ENCODE measurements around the gene GPN1.

Gene GPN1

DNA sequence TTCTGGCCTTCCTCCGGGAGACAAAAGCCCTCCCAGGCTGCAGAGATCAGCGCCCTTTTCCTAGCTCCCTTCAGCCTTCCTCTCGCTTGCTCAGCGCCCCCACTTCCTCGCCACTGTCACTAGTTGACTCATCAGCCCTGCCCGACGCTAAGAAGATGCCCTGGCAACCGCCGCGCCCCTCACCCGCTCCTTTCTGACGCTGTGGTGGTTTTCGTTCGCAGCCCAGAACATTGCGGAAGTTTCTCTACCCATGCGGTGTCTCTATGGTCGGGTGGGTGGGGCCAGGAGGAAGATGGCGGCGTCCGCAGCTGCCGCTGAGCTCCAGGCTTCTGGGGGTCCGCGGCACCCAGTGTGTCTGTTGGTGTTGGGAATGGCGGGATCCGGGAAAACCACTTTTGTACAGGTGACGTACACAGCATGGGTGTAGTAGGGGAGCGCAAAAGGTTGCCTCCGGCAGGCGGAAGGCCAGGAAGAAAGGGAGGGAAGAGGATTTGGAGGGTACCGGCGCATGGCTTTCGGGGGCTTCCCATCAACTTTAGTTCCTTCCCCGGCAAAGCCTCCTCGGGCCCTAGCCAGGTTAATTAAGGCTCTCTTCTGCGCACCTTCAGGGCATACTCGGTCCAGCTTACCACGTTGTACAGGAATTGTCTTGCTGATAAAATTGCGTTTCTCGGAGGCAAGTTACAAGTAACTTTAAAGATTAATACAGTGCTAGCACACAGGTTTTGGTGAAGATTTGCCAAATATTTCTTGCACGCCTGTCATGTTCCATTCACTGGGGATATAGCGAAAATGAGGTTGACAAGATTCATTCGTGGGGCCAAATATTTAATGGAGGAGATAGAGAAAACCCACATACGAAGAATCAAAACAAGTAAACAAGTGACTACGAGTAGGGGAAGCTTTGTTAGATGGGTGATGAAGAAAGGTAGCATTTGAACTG is at the start of gene GPN1, which contains the start of gene CCDC121:
Gene GPN1 (plus strand): TSS at position 284 of the 943 bp plus-strand sequence. CDS start 9 bp downstream, at position 293.
Gene CCDC121 (minus strand): TSS at position 246 of the 943 bp plus-strand sequence. CDS start 1,213 bp downstream, outside the sequence.
- peak within 1 kb of the TSS; percentile 91 for H3K4me3 ChIP-seq (ENCODE audit: low read depth, low read length)
- DNase-seq: peak; percentile 96
- TF ChIP-seq, protein P1, sequence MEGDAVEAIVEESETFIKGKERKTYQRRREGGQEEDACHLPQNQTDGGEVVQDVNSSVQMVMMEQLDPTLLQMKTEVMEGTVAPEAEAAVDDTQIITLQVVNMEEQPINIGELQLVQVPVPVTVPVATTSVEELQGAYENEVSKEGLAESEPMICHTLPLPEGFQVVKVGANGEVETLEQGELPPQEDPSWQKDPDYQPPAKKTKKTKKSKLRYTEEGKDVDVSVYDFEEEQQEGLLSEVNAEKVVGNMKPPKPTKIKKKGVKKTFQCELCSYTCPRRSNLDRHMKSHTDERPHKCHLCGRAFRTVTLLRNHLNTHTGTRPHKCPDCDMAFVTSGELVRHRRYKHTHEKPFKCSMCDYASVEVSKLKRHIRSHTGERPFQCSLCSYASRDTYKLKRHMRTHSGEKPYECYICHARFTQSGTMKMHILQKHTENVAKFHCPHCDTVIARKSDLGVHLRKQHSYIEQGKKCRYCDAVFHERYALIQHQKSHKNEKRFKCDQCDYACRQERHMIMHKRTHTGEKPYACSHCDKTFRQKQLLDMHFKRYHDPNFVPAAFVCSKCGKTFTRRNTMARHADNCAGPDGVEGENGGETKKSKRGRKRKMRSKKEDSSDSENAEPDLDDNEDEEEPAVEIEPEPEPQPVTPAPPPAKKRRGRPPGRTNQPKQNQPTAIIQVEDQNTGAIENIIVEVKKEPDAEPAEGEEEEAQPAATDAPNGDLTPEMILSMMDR (IDR thresholded peaks at IDR 0.05; ENCODE audit: low read depth, low read length, missing control alignments): no peak
- in situ Hi-C loops (cut with HindIII; ENCODE audit: low pct_ligation_motif_present, low sequenced_read_pairs): no loop called here
- peak within 1 kb of the TSS; percentile 96 for H3K27ac ChIP-seq
- H3K27me3 ChIP-seq (replicated peaks): no peaks in the 10 kb centered on the region
- peaks cover 18% of the 10 kb centered on the region for H3K36me3 ChIP-seq (replicated peaks)

DNA sequence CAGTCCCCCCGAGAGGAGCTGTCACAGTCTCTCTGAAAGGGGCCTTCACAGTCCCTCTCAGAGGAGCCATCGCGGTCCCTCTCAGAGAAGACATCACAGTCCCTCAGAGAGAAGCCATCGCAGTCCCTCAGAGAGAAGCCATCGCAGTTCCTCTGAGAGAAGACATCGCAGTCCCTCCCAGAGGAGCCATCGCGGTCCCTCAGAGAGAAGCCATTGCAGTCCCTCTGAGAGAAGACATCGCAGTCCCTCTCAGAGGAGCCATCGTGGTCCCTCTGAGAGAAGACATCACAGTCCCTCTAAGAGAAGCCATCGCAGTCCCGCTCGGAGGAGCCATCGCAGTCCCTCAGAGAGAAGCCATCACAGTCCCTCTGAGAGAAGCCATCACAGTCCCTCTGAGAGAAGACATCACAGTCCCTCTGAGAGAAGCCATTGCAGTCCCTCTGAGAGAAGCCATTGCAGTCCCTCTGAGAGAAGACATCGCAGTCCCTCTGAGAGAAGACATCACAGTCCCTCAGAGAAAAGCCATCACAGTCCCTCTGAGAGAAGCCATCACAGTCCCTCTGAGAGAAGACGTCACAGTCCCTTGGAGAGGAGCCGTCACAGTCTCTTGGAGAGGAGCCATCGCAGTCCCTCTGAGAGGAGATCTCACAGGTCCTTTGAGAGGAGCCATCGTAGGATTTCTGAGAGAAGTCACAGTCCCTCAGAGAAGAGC is 47.3 kb upstream of the GPN1 start:
- no peak overlapping the region for H3K27ac ChIP-seq
- TF ChIP-seq, protein P1 (IDR thresholded peaks at IDR 0.05; ENCODE audit: low read depth, low read length, missing control alignments): no peak
- H3K27me3 ChIP-seq (replicated peaks): no peaks in the 10 kb centered on the region
- in situ Hi-C loops (cut with HindIII; ENCODE audit: low pct_ligation_motif_present, low sequenced_read_pairs): no loop called here
- no peak overlapping the region for H3K4me3 ChIP-seq (ENCODE audit: low read depth, low read length)
- H3K36me3 ChIP-seq (replicated peaks): no peaks in the 10 kb centered on the region
- DNase-seq: no peak

DNA sequence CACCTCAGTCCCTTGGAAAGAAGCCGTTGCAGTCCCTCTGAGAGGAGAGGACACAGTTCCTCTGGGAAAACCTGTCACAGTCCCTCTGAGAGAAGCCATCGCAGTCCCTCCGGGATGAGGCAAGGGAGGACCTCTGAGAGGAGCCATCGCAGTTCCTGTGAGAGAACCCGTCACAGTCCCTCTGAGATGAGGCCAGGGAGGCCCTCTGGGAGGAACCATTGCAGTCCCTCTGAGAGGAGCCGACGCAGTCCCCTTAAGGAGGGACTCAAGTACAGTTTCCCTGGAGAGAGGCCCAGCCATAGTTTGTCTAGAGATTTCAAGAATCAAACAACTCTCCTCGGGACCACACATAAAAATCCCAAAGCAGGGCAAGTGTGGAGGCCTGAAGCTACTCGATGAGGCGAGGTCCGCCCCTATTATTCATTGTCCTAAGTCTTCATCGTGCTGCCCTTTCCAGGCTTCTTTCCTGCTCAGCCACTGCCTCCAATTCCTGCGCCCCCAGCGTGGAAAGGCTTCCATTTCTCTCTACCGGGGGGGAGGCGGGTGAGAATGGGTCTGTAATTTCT is 46.6 kb upstream of the GPN1 start:
- TF ChIP-seq, protein P1 (IDR thresholded peaks at IDR 0.05; ENCODE audit: low read depth, low read length, missing control alignments): no peak
- Histone ChIP-seq H3K27ac (no peak overlapping the region), H3K36me3 (replicated peaks) (no peaks in the 10 kb centered on the region), H3K27me3 (replicated peaks) (no peaks in the 10 kb centered on the region), H3K4me3 (ENCODE audit: low read depth, low read length) (peak overlapping the region; percentile 83)
- no peak for DNase-seq
- in situ Hi-C loops (cut with HindIII; ENCODE audit: low pct_ligation_motif_present, low sequenced_read_pairs): no loop called here

DNA sequence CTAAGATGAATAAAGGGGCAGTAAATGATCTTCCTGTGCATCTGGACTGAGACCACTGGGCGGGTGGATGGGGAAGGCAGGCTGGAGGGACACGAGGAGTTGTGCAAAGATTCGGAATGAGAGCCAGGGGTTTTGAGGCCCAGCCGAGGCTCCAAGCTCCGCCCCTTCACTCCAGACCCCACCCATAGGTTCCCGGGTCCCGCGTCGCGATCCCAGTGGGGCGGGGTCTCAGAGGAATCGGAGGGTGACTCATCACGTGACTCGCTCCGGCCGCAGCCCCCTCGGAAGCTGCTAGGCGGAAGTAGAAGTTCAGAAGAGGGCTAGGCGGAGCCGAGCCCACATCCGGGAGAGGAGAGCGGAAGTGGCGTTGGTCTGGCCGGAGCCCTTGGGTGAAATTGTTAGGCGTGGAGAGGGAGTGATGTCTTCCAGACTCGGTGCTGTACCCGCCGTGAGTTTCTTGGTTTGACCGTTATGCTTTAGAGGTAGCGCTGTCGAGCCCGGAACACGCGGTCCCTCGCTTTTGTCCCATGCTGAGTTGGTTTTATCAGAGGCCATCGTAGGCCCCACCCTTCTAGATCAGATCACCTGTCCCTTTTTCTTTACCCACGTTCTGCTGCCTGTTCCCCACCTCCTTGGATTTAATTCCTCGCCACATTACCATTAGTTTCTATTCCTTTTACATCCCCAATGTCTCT is 46.0 kb upstream of the GPN1 start, which contains the start of gene ZNF512:
Gene ZNF512 (plus strand): TSS at position 348 of the 695 bp plus-strand sequence. CDS start 71 bp downstream, at position 419.
- H3K27me3 ChIP-seq (replicated peaks): no peaks in the 10 kb centered on the region
- peak within 1 kb of the TSS; percentile 83 for H3K4me3 ChIP-seq (ENCODE audit: low read depth, low read length)
- no peaks in the 10 kb centered on the region for H3K36me3 ChIP-seq (replicated peaks)
- in situ Hi-C loops (cut with HindIII; ENCODE audit: low pct_ligation_motif_present, low sequenced_read_pairs): no loop called here
- peak within 1 kb of the TSS; percentile 40 for H3K27ac ChIP-seq
- peak; percentile 81 for DNase-seq
- TF ChIP-seq, protein P1 (IDR thresholded peaks at IDR 0.05; ENCODE audit: low read depth, low read length, missing control alignments): peak; percentile 24

DNA sequence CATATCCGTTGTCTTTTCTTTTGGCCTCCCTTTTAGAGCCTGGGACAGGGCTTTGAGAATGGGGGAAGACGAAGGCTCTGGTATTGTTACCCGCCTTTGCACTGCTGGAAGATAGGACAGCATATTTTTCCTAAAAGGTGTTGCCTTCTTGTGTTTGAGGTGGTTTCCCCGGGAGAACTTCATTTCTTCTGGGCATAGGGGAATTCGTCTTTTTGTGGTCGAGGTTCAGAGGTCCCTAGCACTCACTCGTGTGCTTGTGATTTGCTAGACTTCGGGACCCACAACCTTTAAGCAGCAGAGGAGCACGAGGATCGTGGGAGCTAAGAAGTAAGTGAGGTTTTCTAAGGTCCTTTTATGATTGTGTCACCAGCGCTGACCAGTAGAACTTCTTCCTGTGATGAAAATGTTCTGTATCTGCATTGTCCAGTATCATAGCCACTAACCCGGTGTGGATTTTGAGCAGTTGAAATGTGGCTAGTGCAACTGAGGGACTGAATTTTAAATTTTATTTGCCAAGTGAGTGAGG is 45.4 kb upstream of the GPN1 start:
- in situ Hi-C loops (cut with HindIII; ENCODE audit: low pct_ligation_motif_present, low sequenced_read_pairs): no loop called here
- TF ChIP-seq, protein P1 (IDR thresholded peaks at IDR 0.05; ENCODE audit: low read depth, low read length, missing control alignments): no peak
- Histone ChIP-seq H3K4me3 (ENCODE audit: low read depth, low read length) (peak overlapping the region; percentile 83), H3K27ac (peak overlapping the region; percentile 40), H3K36me3 (replicated peaks) (no peaks in the 10 kb centered on the region), H3K27me3 (replicated peaks) (no peaks in the 10 kb centered on the region)
- no peak for DNase-seq
